Transverse colon (tissue), 3 donors: Measurements from ENCODE around the gene IL17C.

Source experiments
- CTCF ChIP-seq, 5 experiments: fragments of 200-600 bp in 3 of 5; fragments of 450-650 bp in 2 of 5; sonication (generic) in 3 of 5; IDR thresholded peaks; 1 replicate in 2 of 5; 2 replicates in 3 of 5; pipeline ENCODE4 v1.5.1; 2016 to 2017; ENCODE audit warnings: antibody characterized with exemption in 5 of 5, inconsistent platforms in 3 of 5, mild to moderate bottlenecking in 2 of 5, moderate library complexity in 1 of 5
- EP300 ChIP-seq: sonication (generic); formaldehyde crosslinking; IDR thresholded peaks from one replicate; pipeline ENCODE4 v1.6.1; 2017; ENCODE audit warnings: antibody characterized with exemption, low read depth
- POLR2A ChIP-seq: fragments of 450-650 bp; IDR thresholded peaks from one replicate; pipeline ENCODE4 v1.6.1; 2016; ENCODE audit warnings: antibody characterized with exemption, mild to moderate bottlenecking, moderate library complexity

- TF ChIP-seq CTCF (IDR thresholded peaks at IDR 0.05) (no peak), POLR2A (no peak), EP300 (no peak)
These were observed 7.1 kb downstream of the IL17C start for GRCh38 chr16:88645455-88645854.
